Thoracic aorta (tissue), 2 donors: ENCODE data around the gene CXCL14. TPM values are rescaled to one million over a fixed set of nuclear protein-coding genes. Genes with fewer than 3 reads are reported as not detected.

Source experiments
- ATAC-seq: fragments of 150-250 bp; one replicate; pipeline ENCODE4 v1.8.0; 2017; ENCODE audit warnings: low read depth; ENCODE audit not compliant: insufficient number of reproducible peaks, low FRiP score
- DNase-seq: peaks from one replicate; pipeline ENCODE4 v3.0.0-alpha.2; 2020; ENCODE audit warnings: low spot score
- H3K27ac ChIP-seq, 2 donors: fragments of 200-600 bp; sonication (generic); 1 replicate in 1 of 2; 2 replicates in 1 of 2; pipeline ENCODE4 v1.5.1; 2016; ENCODE audit warnings: mild to moderate bottlenecking in 2 of 2, moderate library complexity in 2 of 2
- H3K27me3 ChIP-seq: fragments of 200-600 bp; sonication (generic); replicated peaks from 2 replicates; pipeline ENCODE4 v1.6.0; 2016; ENCODE audit warnings: mild to moderate bottlenecking; ENCODE audit not compliant: insufficient read depth
- H3K36me3 ChIP-seq: fragments of 200-600 bp; sonication (generic); one replicate; pipeline ENCODE4 v1.5.1; 2016
- H3K4me1 ChIP-seq, 2 donors: fragments of 200-600 bp; sonication (generic); 1 replicate in 1 of 2; 2 replicates in 1 of 2; pipeline versions ENCODE4 v1.5.1 to v1.6.0; 2016; ENCODE audit warnings: low read depth in 2 of 2, mild to moderate bottlenecking in 1 of 2; ENCODE audit not compliant: control insufficient read depth in 1 of 2
- H3K4me3 ChIP-seq: fragments of 200-600 bp; sonication (generic); 2 replicates; pipeline ENCODE4 v1.5.1; 2016; ENCODE audit warnings: mild to moderate bottlenecking
- H3K9me3 ChIP-seq: fragments of 200-600 bp; sonication (generic); 2 replicates; pipeline ENCODE4 v1.5.1; 2016
- total RNA-seq, 2 donors: library from RNA; depleted of rRNA; stranded (reverse); fragments of >200 nt; gene quantifications; one replicate each; pipeline versions ENCODE4 v1.1.0 to v1.2.3, GENCODE V29; 2016
- TF ChIP-seq, protein P1 (sequence below): fragments of 200-600 bp; sonication (generic); IDR thresholded peaks from one replicate; pipeline ENCODE4 v1.5.1; 2019; ENCODE audit warnings: antibody characterized with exemption

CXCL14 gene
- total RNA-seq, 2 donors from 2014 or later: 27.5 to 28.7 TPM

DNA sequence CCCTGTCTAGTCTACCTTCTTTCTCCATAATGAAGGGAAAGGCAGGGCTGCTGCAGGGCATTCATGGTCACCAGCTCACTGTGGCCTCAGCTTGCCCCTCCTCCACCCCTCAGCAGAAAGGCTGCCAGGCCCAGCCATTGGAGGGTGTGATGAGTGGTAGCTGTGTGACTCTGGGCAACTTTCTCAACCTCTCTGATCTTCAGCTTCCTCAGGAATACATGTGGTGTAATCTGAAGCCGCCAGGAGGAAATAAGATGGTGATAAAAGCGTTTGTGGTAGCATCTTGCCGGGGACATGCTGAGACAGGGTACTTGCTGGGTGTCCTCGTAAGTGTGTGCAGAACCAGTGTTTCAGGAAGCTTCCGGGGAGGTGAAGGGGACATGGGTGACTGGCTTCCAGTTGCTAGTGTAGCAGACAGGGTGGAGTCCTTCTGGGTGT, 9.8 kb downstream of the CXCL14 start:
- TF ChIP-seq, protein P1, sequence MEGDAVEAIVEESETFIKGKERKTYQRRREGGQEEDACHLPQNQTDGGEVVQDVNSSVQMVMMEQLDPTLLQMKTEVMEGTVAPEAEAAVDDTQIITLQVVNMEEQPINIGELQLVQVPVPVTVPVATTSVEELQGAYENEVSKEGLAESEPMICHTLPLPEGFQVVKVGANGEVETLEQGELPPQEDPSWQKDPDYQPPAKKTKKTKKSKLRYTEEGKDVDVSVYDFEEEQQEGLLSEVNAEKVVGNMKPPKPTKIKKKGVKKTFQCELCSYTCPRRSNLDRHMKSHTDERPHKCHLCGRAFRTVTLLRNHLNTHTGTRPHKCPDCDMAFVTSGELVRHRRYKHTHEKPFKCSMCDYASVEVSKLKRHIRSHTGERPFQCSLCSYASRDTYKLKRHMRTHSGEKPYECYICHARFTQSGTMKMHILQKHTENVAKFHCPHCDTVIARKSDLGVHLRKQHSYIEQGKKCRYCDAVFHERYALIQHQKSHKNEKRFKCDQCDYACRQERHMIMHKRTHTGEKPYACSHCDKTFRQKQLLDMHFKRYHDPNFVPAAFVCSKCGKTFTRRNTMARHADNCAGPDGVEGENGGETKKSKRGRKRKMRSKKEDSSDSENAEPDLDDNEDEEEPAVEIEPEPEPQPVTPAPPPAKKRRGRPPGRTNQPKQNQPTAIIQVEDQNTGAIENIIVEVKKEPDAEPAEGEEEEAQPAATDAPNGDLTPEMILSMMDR: no peak
- Histone ChIP-seq H3K27me3 (no peaks in the 10 kb centered on the region), H3K27ac (no peak overlapping the region), H3K4me3 (no peak overlapping the region), H3K36me3 (no peaks in the 10 kb centered on the region), H3K9me3 (no peaks in the 10 kb centered on the region), H3K4me1 (no peaks in the 10 kb centered on the region)
- ATAC-seq (no peak), DNase-seq (no peak)

DNA sequence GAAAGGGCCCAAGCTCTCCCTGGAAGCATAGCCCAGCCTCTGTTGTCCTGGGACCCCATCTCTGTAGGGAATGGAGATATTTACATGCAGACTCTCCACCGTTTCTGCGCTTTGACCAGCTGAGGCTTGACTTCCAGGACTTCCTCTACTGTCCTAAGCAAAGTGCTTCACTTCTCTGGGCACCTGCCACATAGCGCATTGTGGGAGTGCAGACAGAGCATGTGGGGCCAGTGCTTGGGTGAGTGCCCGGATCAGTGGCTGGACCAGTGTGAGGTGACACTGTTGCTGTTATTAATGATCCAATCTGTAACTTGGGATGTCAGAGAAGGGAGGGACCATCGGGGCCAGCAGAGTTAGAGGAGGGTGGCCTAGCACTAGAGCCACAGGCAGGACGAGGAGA, 10.5 kb downstream of the CXCL14 start:
- no peak overlapping the region for H3K4me3 ChIP-seq
- DNase-seq (no peak), ATAC-seq (no peak)
- no peaks in the 10 kb centered on the region for H3K9me3 ChIP-seq
- TF ChIP-seq, protein P1: no peak
- H3K27me3 ChIP-seq: no peaks in the 10 kb centered on the region
- no peak overlapping the region for H3K27ac ChIP-seq
- no peaks in the 10 kb centered on the region for H3K4me1 ChIP-seq
- H3K36me3 ChIP-seq: no peaks in the 10 kb centered on the region

- TF ChIP-seq, protein P1: no peak
- Histone ChIP-seq H3K4me1 (no peaks in the 10 kb centered on the region), H3K27ac (no peak overlapping the region), H3K9me3 (no peaks in the 10 kb centered on the region), H3K36me3 (no peaks in the 10 kb centered on the region), H3K27me3 (no peaks in the 10 kb centered on the region), H3K4me3 (no peak overlapping the region)
- DNase-seq: no peak
- no peak for ATAC-seq
Measured at GRCh38 chr5:135567661-135568060, 11.1 kb downstream of the CXCL14 start.

DNA sequence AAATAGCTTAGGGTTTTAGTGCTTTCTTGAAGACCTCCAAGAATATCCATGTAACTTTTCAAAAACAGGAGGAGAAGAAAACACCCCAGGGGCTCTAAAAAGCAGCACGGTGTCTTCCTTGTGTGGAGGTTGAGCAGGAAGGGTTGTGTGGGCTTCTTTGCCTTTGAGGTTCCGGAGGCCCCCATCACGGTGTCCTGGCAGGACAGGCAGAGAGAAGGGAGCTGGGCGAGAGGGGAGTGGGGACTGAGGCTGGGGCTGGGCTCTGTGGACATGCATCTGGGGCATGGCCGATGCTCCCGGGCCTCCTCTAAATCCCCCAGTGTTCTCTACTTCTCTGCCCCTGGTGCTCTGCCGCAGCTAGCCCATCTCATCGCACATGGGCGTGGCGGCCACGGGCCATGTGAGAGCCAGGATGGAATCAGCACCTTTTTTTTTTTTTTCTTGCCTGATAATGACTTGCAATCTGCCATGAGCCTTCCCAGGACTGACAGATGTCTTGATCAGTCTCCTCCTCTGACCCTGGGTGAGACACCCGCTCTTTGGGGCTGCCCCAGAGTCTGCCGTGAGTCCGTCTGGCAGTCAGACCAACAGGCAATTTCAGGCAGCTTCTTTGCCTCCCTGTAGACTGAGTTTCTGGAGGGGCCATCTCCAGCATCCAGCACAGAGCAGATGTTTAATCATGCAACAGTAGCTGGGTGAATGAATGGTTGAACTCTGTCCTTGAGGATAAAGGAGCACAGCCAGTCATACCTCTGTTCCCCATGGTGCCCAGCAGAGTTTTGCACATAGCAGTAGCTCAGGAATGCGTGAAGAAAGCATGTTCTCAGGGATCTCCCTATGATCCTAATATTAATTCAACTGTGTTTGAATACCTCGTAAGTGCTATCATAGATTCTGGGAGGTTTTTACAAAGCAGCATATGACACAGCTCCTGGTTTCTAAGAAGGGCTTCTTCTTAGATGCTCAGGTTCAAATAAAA, 12.1 kb downstream of the CXCL14 start:
- Histone ChIP-seq H3K4me1 (no peaks in the 10 kb centered on the region), H3K36me3 (no peaks in the 10 kb centered on the region), H3K4me3 (no peak overlapping the region), H3K9me3 (no peaks in the 10 kb centered on the region), H3K27me3 (no peaks in the 10 kb centered on the region), H3K27ac (no peak overlapping the region)
- ATAC-seq (no peak), DNase-seq (no peak)
- TF ChIP-seq, protein P1: no peak

DNA sequence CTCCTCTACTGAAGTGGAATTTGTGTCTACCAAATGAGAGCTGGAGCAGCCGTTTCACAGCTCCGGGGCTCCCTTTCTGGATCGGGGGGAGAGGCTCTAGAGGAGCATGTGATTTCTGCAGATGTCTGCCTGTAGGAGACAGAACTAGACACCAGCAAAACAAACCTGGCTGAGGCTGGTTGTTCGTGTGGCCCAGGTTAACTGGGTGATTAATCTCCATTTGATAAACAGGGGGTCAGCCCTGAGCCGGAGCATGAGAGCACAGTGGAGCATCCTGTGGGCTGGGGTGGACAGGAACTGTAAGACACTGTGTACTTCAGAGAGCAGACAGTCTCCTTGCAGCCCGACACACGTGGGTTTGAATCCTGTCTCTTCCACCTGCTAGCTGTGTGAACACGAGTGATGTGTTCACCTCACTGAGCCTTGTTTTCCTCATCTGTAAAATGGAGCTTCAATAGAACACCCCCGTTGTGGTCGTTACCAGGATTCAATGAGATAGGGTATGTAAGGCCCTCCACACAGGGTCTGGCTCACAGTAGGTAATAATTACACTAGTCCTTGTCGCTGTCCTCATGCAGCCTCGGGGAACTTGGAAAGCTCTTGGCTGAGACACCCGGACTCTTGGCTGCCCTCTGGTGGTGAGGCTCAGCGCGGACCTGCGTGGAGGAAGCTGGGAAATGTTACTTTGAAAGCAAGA, 12.9 kb downstream of the CXCL14 start:
- peaks cover 0 to 2% of the 10 kb centered on the region in 2 donors for H3K4me1 ChIP-seq
- no peaks in the 10 kb centered on the region for H3K27me3 ChIP-seq
- TF ChIP-seq, protein P1: peak; percentile 67
- H3K36me3 ChIP-seq: no peaks in the 10 kb centered on the region
- peak; percentile 16 for DNase-seq
- no peak overlapping the region for H3K27ac ChIP-seq
- H3K9me3 ChIP-seq: no peaks in the 10 kb centered on the region
- no peak overlapping the region for H3K4me3 ChIP-seq
- no peak for ATAC-seq
